ENCODE data around the gene COPS3. TPM values are rescaled to one million over a fixed set of nuclear protein-coding genes. Genes with fewer than 3 reads are reported as not detected.

Gene COPS3
- total RNA-seq, result 93.5 and 112 TPM in 2 replicates

GRCh38 chr17:17280613-17281549, at the start of gene COPS3:
Gene COPS3 (minus strand): TSS chr17:17281246. CDS start chr17:17281186, 60 bp downstream.

GRCh38 chr17:17303010-17303846, 22.2 kb upstream of the COPS3 start, which contains the start of gene NT5M:
Gene NT5M (plus strand): TSS chr17:17303373. CDS start chr17:17303551, 178 bp downstream.

GRCh38 chr17:17237026-17237799, 43.8 kb downstream of the COPS3 start, which contains the start of gene FLCN:
Gene FLCN (minus strand): TSS chr17:17237168. CDS start chr17:17228137, 9,031 bp downstream.

GRCh38 chr17:17206124-17206912, 74.7 kb downstream of the COPS3 start, which contains the start of gene PLD6:
Gene PLD6 (minus strand): TSS chr17:17206333. CDS start chr17:17206286, 47 bp downstream.

Other genes with a start within 250 kb of the COPS3 start
- 86.0 and 106 TPM in 2 replicates for gene MPRIP, start 238.8 kb downstream of the COPS3 start, total RNA-seq
- gene PLD6, start 74.9 kb downstream of the COPS3 start, total RNA-seq, result 3.1 and 4.5 TPM in 2 replicates
- gene FLCN, start 44.1 kb downstream of the COPS3 start, total RNA-seq, result 107 and 126 TPM in 2 replicates
- 1.6 and 3.5 TPM in 2 replicates for gene NT5M, start 22.1 kb upstream of the COPS3 start, total RNA-seq
- gene MED9, start 195.8 kb upstream of the COPS3 start, total RNA-seq, result 12.8 and 14.9 TPM in 2 replicates
- gene RASD1, start 215.1 kb upstream of the COPS3 start, total RNA-seq, result 0.58 and 1.2 TPM in 2 replicates